Esophagus (tissue), 2 donors: ENCODE data around the gene NTMT2. TPM values are rescaled to one million over a fixed set of nuclear protein-coding genes. Genes with fewer than 3 reads are reported as not detected.

Experiments
- H3K27ac ChIP-seq, 2 donors: one replicate each; pipeline ENCODE4 v1.5.1; 2013; ENCODE audit warnings: low read depth in 2 of 2, mild to moderate bottlenecking in 2 of 2, inconsistent platforms in 1 of 2, low read length in 1 of 2, moderate library complexity in 1 of 2
- H3K27me3 ChIP-seq, 2 donors: one replicate each; pipeline ENCODE4 v1.6.1; 2013; ENCODE audit warnings: low read length in 2 of 2, control low read depth in 1 of 2, mild to moderate bottlenecking in 1 of 2; ENCODE audit not compliant: insufficient read depth in 2 of 2, control insufficient read depth in 1 of 2
- H3K36me3 ChIP-seq, 2 donors: one replicate each; pipeline ENCODE4 v1.6.1; 2013; ENCODE audit warnings: low read length in 1 of 2; ENCODE audit not compliant: control insufficient read depth in 2 of 2, insufficient read depth in 2 of 2
- H3K4me1 ChIP-seq, 2 donors: one replicate each; pipeline ENCODE4 v1.6.1; 2013; ENCODE audit warnings: low read length in 1 of 2; ENCODE audit not compliant: control insufficient read depth in 2 of 2, insufficient read depth in 2 of 2
- H3K4me3 ChIP-seq, 2 donors: one replicate each; pipeline ENCODE4 v1.5.1; 2013; ENCODE audit warnings: low read length in 2 of 2, mild to moderate bottlenecking in 2 of 2, low read depth in 1 of 2, moderate library complexity in 1 of 2
- H3K9me3 ChIP-seq, 2 donors: one replicate each; pipeline ENCODE4 v1.6.1; 2013; ENCODE audit warnings: mild to moderate bottlenecking in 2 of 2, low read depth in 1 of 2, low read length in 1 of 2, moderate library complexity in 1 of 2; ENCODE audit not compliant: control insufficient read depth in 2 of 2, insufficient read depth in 1 of 2
- WGBS, 2 donors: extraction: QIAGEN DNeasy Blood & Tissue Kit; methylation state at CpG; one replicate each; pipeline ENCODE4 v1.1.7; 2013; 5-methylcytosine and 5-hydroxymethylcytosine counted together
- polyA plus RNA-seq, 2 donors: library from polyadenylated mRNA; stranded (reverse); fragments of 200-250 nt; gene quantifications; one replicate each; pipeline ENCODE4 v1.2.3, GENCODE V29; 2013
- donor health status: healthy with polysubstance abuse.
- donor health status: Bipolar disorder and iron deficiency.

NTMT2 gene
- polyA plus RNA-seq, 2 donors, result not detected

- Histone ChIP-seq H3K27ac (no peak overlapping the region), H3K9me3 (no peaks in the 10 kb centered on the region), H3K27me3 (no peaks in the 10 kb centered on the region), H3K4me3 (no peak overlapping the region), H3K4me1 (no peaks in the 10 kb centered on the region), H3K36me3 (no peaks in the 10 kb centered on the region)
- WGBS, 2 donors, result 85 to 86% methylated on average over 7 of the region's 7 CpGs
These were observed 28.6 kb downstream of the NTMT2 start for GRCh38 chr1:170174395-170174794.

- Histone ChIP-seq H3K4me3 (no peak overlapping the region), H3K9me3 (no peaks in the 10 kb centered on the region), H3K27me3 (no peaks in the 10 kb centered on the region), H3K4me1 (no peaks in the 10 kb centered on the region), H3K36me3 (no peaks in the 10 kb centered on the region), H3K27ac (no peak overlapping the region)
- 84 to 88% methylated on average over 5 of the region's 5 CpGs for WGBS, 2 donors
These were observed 29.3 kb downstream of the NTMT2 start for GRCh38 chr1:170175041-170175440.

- Histone ChIP-seq H3K27ac (no peak overlapping the region), H3K4me1 (no peaks in the 10 kb centered on the region)
- WGBS, 2 donors, result 45 to 52% methylated on average over 1 of the region's 1 CpG
These were observed 29.7 kb downstream of the NTMT2 start for GRCh38 chr1:170175484-170175883.

GRCh38 chr1:170176772-170177171 lies 31.0 kb downstream of the NTMT2 start:
- H3K27ac ChIP-seq, result no peak overlapping the region
- no peaks in the 10 kb centered on the region for H3K9me3 ChIP-seq
- H3K36me3 ChIP-seq, result no peaks in the 10 kb centered on the region
- H3K4me3 ChIP-seq, result no peak overlapping the region
- no peaks in the 10 kb centered on the region for H3K4me1 ChIP-seq
- WGBS, 2 donors, result 64 to 65% methylated on average over 3 of the region's 3 CpGs
- no peaks in the 10 kb centered on the region for H3K27me3 ChIP-seq

More at GRCh38 chr1:170175484-170175883, 29.7 kb downstream of the NTMT2 start:
- Histone ChIP-seq H3K36me3 (no peaks in the 10 kb centered on the region), H3K27me3 (no peaks in the 10 kb centered on the region), H3K4me3 (no peak overlapping the region), H3K9me3 (no peaks in the 10 kb centered on the region)

- Histone ChIP-seq H3K27me3 (no peaks in the 10 kb centered on the region), H3K27ac (no peak overlapping the region), H3K4me3 (no peak overlapping the region), H3K36me3 (no peaks in the 10 kb centered on the region), H3K4me1 (no peaks in the 10 kb centered on the region), H3K9me3 (no peaks in the 10 kb centered on the region)
- WGBS, 2 donors, result 70% methylated on average over 2 of the region's 2 CpGs
These were observed 36.7 kb downstream of the NTMT2 start for GRCh38 chr1:170182442-170182841.

- Histone ChIP-seq H3K27me3 (no peaks in the 10 kb centered on the region), H3K4me3 (no peak overlapping the region), H3K36me3 (no peaks in the 10 kb centered on the region), H3K4me1 (no peaks in the 10 kb centered on the region), H3K27ac (no peak overlapping the region), H3K9me3 (no peaks in the 10 kb centered on the region)
These were observed 46.8 kb downstream of the NTMT2 start for GRCh38 chr1:170192546-170192945.

GRCh38 chr1:170194451-170194850 lies 48.7 kb downstream of the NTMT2 start:
- Histone ChIP-seq H3K27me3 (no peaks in the 10 kb centered on the region), H3K4me1 (no peaks in the 10 kb centered on the region), H3K9me3 (no peaks in the 10 kb centered on the region), H3K36me3 (no peaks in the 10 kb centered on the region), H3K4me3 (no peak overlapping the region), H3K27ac (no peak overlapping the region)
- 83 to 90% methylated on average over 1 of the region's 1 CpG for WGBS, 2 donors

- H3K27me3 ChIP-seq, result no peaks in the 10 kb centered on the region
- 56 to 63% methylated on average over 2 of the region's 2 CpGs for WGBS, 2 donors
- no peak overlapping the region for H3K4me3 ChIP-seq
These were observed 50.9 kb downstream of the NTMT2 start for GRCh38 chr1:170196490-170197236.

GRCh38 chr1:170198090-170198489 lies 52.3 kb downstream of the NTMT2 start:
- Histone ChIP-seq H3K27me3 (no peaks in the 10 kb centered on the region), H3K4me1 (no peaks in the 10 kb centered on the region), H3K27ac (no peak overlapping the region), H3K4me3 (no peak overlapping the region), H3K9me3 (no peaks in the 10 kb centered on the region), H3K36me3 (no peaks in the 10 kb centered on the region)
- 79 to 87% methylated on average over 1 of the region's 1 CpG for WGBS, 2 donors

More at GRCh38 chr1:170196490-170197236, 50.9 kb downstream of the NTMT2 start:
- Histone ChIP-seq H3K27ac (no peak overlapping the region), H3K4me1 (no peaks in the 10 kb centered on the region), H3K9me3 (no peaks in the 10 kb centered on the region), H3K36me3 (no peaks in the 10 kb centered on the region)

- Histone ChIP-seq H3K4me1 (no peaks in the 10 kb centered on the region), H3K27me3 (no peaks in the 10 kb centered on the region), H3K27ac (no peak overlapping the region), H3K9me3 (no peaks in the 10 kb centered on the region), H3K4me3 (no peak overlapping the region), H3K36me3 (no peaks in the 10 kb centered on the region)
These were observed 52.8 kb downstream of the NTMT2 start for GRCh38 chr1:170198584-170198983.
